HG03442 (cell line): ENCODE results near the gene ZNF683.
"Not testable (repeated sequence)": the region's sequence is repeated elsewhere in the genome, so short reads cannot be mapped to it uniquely, and the experiment has no call there.

Experiments
- ATAC-seq: cut with Tn5 transposase; IDR thresholded peaks from one replicate; pipeline ENCODE4 v1.9.1; 2021; ENCODE audit warnings: mild to moderate bottlenecking, moderate library complexity; ENCODE audit not compliant: unreplicated experiment

Gene ZNF683

GRCh38 chr1:26372611-26373010 is at the start of gene ZNF683:
Gene ZNF683, minus strand, starts transcription at chr1:26372750. Its CDS starts 4,179 bp downstream, at chr1:26368571.
- not testable (repeated sequence) for ATAC-seq

GRCh38 chr1:26419494-26419893 is 46.9 kb upstream of the ZNF683 start:
- ATAC-seq: no peak

GRCh38 chr1:26418865-26419349 is 46.4 kb upstream of the ZNF683 start:
- ATAC-seq: no peak

- ATAC-seq: peak; percentile 79
These were observed 44.7 kb upstream of the ZNF683 start for GRCh38 chr1:26417111-26417759.

GRCh38 chr1:26413031-26413430 is 40.5 kb upstream of the ZNF683 start:
- ATAC-seq: no peak

GRCh38 chr1:26412180-26412840 is 39.8 kb upstream of the ZNF683 start:
- ATAC-seq: no peak

GRCh38 chr1:26411624-26412074 is 39.1 kb upstream of the ZNF683 start:
- ATAC-seq: no peak

GRCh38 chr1:26410706-26411623 is 38.4 kb upstream of the ZNF683 start, which contains the start of gene LIN28A:
Gene LIN28A, plus strand, starts transcription at chr1:26410817. Its CDS starts 75 bp downstream, at chr1:26410892.
- ATAC-seq: no peak

GRCh38 chr1:26409191-26409807 is 36.7 kb upstream of the ZNF683 start:
- ATAC-seq: no peak

GRCh38 chr1:26408604-26409003 is 36.1 kb upstream of the ZNF683 start:
- ATAC-seq: no peak

- no peak for ATAC-seq
These were observed 32.8 kb upstream of the ZNF683 start for GRCh38 chr1:26405281-26405915.

- no peak for ATAC-seq
These were observed 32.1 kb upstream of the ZNF683 start for GRCh38 chr1:26404641-26405040.

- ATAC-seq: no peak
These were observed 31.1 kb upstream of the ZNF683 start for GRCh38 chr1:26403656-26404055.

GRCh38 chr1:26401891-26402290 is 29.3 kb upstream of the ZNF683 start:
- ATAC-seq: no peak

GRCh38 chr1:26399034-26399433 is 26.5 kb upstream of the ZNF683 start:
- ATAC-seq: no peak

GRCh38 chr1:26395754-26396153 is 23.2 kb upstream of the ZNF683 start:
- no peak for ATAC-seq

GRCh38 chr1:26391450-26391849 is 18.9 kb upstream of the ZNF683 start:
- ATAC-seq: no peak

GRCh38 chr1:26389604-26390247 is 17.2 kb upstream of the ZNF683 start:
- no peak for ATAC-seq

GRCh38 chr1:26388791-26389445 is 16.4 kb upstream of the ZNF683 start:
- ATAC-seq: no peak
